HG03095 (cell line): ENCODE data around the gene GLDC.

Experiments used
- ATAC-seq: cut with Tn5 transposase; IDR thresholded peaks from one replicate; pipeline ENCODE4 v1.9.1; 2021; ENCODE audit warnings: moderate library complexity; ENCODE audit not compliant: unreplicated experiment

The GLDC gene

DNA sequence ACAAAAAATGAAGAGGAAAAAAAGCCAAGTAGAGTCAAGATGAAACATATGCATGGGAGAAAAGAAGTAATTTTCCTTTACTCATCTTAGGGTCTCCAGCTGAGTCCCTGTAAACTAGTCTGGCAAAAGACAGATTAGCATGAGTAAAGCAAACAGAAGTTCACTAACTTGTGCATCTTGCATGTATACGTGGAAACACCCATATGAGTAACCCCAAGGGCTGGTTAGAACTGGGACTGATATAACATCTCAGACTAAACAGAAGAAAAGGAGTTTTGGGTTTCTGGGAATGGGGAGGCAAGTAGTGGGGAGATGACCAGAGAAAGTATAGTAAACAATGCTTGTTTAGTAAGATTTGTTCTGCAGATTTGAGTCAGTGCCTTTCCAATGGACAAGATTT is 20.1 kb upstream of the GLDC start:
- no peak for ATAC-seq

DNA sequence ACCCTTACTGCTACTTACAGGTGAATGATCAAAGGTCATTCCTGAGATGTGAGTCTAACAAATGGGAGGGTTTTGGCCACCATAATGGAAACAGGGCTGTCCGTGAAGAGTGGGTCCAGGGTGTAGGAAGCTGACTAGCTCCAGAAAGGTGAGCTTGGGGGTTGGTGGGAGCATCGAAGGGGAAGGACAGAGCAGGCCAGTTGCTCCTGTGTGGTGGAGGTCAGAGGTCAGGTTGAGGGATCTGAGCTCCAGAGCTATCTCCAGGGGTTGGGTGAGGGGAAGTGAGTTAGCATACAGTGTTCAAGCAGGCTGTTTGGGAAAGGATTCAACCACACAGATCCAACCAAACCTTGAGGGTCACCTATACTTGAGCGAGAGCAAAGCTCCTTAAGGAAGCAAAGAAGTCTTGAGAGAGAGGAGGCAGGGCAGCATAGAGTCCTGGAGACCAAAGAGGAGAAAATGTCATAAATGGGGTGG is 18.7 kb upstream of the GLDC start:
- no peak for ATAC-seq

DNA sequence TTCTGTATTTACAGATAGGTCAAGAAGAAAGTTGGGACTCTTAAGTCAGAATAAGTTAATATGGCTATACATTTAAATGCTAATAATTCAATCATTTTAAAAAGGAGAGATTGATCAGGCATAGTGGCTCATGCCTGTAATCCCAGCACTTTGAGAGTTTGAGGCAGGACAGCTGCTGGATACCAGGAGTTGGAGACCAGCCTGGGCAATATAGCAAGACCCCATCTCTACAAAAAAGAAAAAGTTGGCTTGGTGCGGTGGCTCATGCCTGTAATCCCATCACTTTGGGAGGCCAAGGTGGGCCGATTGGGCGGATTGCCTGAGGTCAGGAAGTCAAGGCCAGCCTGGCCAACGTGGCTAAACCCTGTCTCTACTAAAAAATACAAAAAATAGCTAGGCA is 15.0 kb upstream of the GLDC start:
- ATAC-seq: no peak

DNA sequence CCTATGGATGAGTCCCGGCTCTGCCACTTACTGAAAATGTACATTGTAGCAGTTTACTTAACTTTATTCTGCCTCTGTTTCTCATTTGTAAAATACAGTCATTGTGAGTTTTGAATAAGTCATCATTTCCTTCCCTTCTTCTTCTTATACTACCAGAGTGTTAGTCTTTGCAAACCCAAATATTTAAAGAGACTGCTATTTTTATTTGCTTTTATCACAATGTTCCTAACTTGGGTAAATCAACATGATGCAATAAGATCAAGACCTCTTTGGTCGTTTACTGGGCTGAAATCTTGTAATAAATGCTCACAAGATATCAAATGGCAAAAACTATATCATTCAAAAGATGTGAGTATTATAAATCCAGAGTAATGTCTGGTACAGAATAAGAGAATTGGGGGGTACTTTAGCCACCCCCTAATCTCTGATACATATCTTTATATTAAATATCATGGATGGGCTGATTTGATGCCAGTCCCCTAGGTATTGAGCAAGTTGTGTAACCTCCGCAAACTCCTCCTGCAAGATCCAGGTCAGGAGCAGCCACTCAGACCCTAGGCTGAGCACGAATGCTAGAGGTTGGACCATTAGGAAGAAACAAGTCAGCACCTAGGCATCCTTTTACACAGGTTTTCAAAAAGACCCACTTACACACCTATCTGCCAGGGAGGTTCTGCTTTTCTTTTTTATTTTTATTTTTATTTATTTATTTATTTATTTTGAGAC is 13.3 kb upstream of the GLDC start:
- no peak for ATAC-seq

DNA sequence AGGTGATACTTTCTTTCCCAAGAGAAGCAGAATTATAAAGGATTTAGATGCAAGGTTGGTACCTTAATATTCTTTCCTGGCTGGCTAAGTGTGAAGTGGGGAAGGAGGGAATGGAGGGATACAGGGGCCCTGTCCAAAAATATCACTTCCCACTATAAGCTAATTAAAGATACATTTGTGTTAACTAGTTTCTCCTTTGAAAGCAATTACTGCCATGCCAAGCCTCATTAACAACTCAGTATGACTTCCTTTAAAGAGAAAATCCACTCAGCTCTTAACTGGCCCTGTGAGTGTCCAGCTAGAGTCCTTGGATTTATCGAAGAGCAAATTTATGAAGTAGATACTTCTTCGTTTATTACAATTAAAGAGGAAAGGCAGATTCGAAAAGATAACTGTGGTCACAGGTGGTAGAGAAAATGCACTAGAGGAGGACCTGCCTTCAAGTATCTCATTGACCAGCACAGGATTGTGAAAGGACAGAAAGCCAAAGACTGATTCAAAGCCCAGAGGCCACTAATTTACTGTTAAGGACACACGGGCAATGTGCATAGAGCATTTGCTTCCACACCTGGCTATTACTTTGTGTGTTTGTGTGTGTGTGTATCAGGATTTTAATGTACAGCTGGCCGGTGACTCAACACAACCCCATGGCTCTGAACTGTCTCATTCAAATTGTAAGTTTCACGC is 11.2 kb upstream of the GLDC start:
- no peak for ATAC-seq

DNA sequence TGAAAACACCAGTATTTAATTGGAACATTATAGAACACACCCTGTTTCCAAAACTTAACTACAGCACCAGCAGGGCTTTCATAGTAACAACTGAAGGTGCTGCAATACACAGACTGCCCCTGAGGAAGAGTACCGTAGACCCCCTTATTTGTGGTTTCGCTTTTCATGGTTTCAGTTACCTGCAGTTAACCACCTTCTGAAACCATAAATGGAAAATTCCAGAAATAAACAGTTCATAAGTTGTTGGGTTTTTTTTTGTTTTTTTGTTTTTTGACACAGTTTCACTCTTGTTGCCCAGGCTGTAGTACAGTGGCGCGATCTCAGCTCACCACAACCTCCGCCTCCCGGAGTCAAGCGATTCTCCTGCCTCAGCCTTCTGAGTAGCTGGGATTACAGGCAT is 9.5 kb upstream of the GLDC start:
- ATAC-seq: peak; percentile 91

DNA sequence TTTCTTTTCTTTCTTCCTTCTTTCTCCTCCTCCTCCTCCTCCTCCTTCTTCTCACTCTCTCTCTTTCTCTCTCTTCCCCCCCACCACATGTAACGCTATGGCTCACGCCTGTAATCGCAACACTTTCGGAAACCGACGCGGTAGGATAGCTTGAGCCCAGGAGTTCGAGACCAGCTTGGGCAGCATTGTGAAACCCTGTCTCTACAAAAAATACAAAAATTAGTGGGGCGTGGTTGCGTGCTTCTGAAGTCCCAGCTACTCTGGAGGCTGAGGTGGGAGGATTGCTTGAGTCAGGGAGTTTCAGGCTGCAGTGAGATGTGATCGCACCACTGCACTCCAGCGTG is 736 bp upstream of the GLDC start:
- no peak for ATAC-seq

DNA sequence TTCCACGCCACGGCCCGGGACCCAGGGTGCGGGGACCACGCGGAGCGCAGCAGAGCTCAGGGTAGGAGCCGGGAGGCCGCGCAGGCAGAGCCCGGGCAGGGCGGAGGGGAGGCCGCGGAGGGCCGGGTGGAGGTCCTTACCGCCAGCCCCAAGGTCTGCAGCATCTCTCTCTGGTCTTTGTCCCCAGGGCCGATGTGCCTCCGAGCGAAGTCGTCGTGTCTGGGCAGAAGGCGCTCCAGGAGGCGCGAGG is 499 bp downstream of the GLDC start:
- ATAC-seq: peak; percentile 26

DNA sequence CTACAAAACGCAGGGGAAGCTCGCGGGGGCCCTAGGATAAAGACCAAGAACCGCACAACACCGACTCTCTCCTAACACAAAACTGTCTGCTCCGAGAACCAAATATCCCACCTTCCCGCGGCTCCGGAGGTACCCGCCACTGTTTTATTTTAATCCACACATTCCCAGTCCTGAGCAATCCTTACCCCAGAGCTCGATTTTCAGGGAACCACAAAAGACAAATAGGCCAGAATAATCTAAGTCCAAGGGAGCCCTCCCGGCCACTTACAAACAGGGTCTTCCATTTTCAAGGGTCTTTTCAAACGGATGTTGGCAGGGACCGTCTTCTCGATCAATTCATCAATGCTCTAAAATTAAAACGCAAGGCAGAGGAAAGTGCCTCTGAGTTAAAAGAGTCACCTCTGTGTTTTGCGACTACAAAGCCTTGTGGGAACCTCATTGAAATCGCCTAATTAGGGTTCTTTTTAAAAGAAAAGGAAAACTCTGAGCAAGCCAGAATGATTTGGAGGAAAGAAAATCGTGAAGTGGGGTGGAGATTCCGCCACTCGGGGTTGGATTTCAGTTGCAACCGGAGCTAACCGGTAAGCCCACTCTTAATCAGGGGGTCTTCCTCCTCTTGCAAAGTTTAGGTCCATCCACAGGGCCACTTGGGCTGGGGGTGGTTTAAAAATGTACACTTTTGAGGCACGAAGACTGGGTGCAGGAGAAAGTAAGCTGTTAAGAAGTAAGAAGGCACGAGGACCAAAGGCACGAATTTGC is 1.0 kb downstream of the GLDC start:
- ATAC-seq: no peak

DNA sequence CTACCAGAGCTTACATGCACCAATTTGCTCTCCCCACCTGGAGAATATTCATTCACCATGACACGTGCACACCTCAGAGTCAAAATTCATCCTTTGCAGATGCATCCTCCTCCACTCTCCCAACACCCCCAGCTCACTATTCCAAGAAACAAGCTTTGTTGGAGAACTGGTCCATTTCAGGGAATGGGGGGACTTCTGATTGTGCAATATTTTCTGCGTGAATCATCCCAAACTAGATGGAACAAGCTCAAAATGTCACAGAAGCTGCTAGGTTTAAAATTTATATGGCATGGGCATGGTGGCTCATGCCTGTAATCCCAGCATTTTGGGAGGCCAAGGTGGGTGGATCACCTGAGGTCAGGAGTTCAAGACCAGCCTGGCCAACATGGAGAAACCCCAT is 3.6 kb downstream of the GLDC start:
- no peak for ATAC-seq

DNA sequence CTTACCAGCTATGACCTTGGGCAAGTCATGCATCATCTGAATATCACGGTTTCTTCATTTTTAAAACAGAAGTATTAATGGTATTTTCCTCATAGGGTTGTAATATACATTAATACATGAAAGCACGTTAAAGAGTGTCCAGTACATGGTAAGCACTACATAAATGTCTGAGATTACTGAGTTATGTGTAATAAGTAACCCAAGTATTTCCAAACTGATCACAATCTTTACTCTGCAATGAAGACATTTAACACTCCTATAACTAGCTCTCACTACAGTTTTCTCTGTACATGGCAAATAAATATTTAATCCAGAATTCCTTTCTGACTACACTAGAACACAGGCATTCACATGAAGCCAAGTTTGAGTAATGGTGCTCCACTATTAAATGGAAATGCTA is 4.0 kb downstream of the GLDC start:
- no peak for ATAC-seq

DNA sequence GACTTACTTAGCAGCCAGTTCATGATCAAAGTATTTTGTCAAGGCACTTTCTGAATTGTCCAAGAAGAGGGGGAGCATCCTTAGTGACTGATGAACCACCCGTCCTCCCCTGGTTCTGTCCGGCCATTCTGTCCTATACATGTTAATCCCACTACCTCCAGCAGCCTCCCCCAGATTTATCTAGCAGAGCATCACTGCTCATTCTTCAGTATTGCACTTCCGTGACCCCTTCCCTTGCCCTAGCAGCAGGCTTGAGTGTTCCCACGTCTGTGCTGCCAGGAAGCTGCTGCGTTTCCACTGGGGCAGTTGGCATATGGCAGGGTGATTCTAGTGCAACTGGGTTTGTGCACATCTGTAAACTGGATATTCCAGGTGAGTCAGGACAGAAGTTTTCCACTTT is 4.5 kb downstream of the GLDC start:
- ATAC-seq: no peak

DNA sequence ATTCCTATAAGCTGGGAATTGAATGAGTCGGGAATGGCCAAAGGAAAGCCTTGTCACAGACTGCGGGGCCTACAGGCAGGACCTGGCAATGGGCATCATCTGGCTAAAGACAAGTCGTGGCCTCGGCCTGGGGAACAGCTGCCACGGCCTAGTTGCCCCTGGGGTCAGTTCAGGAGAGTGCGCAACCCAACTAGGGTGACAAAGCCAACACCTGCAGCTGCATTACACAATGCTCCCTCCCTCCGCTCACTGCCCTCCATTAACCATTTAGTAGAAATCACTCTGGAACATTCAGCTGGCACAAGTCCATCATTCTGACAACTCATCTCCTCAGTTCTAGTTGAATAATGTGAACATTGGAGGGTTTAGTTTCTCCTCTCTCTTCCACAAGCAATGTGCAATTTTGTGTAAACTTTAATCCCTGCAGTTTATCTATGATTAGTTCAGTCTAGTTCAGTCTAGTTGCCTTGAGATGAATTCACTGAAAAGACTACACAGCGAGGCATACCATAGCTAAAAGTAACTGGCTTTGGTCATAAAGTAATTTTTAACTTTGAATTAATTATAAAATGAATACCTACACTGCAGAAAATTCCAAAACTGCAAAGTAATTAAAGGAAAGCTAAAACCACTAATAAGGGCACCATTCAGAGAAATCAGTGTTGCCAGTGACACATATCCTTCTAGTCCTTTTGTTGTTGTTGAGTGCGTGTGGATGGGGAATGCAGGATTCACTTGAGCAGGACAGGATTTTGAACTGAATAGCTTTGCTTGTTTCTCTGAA is 5.1 kb downstream of the GLDC start:
- no peak for ATAC-seq

DNA sequence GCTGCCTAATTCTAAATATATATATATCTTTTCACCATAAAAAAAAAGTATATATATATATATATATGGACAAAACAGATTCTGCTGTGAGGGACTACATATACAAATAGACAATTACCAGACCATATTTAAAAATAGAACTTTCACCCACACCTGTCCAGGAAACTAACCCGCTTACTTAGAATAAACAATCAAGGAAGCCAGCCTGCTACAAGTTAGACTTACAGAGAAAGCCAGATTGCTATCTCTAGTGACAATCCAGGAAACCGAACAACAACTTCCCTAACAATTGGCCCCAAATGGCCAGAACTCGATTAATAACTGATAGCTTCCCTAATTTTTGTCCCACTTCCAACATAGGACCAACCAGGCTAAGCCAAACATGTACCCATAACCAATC is 5.9 kb downstream of the GLDC start:
- ATAC-seq: no peak

DNA sequence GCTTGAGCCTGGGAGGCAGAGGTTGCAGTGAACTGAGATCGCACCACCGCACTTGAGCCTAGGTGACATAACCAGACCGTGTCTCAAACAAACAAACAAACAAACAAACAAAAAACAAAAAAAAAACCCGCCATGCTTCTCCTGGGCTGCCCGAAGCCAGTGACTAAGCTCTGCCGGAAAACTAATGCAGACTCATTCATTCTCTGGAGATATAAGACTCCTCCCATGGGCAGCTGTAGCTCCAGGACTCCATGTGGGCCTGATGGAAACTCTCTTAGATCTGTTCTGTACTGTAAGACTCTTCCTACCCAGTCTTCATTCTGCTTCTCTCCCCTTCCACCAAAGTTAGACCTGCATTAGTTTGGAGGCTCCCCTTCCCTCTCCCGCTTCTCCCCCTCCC is 11.1 kb downstream of the GLDC start:
- ATAC-seq: no peak

DNA sequence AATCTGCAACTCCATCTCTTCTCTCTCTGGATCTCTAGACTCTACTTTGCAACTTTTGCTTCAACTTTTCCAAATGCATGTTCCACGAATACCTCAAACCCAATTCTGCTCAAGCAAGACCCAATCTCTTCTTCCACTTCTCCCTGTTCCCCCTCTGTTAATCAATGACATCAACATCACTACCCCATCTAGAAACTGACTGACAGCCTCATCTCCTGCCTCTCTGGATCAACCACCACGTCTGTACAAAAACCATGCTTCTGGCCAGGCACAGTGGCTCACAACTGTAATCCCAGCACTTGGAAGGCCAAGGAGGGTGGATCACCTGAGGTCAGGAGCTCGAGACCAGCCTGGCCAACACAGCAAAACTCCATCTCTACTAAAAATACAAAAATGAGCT is 12.2 kb downstream of the GLDC start:
- no peak for ATAC-seq

DNA sequence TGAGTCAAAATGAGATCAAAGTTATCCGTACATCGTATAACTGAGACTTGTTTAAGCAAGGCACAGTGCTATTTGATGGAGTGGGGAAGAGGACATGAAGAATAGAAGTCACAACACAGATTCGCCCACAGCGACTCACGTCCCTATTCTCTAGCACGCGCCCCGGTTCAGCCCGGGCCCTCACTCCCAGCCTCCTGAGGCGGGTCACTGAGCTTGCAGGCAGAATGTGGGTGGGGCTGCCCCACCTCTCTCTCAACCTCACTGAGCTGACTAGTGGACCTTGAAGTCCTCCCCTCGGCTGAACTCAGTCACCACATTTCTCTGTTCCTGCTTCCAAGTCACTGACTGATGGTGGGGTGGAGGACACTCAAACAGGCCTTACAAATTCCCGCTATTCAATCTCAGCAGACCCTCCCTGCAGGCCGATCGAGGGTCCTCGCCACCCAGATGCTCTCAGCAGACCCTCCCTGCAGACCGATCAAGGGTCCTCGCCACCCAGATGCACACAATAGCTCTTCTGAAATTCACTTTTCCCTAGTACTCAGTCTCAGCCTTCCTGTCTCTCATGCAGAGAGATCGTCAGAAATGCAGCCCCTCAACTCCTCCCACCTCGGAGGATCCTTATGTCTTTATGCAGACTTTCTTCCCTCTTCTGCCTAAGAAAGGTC is 12.9 kb downstream of the GLDC start:
- ATAC-seq: peak; percentile 94

DNA sequence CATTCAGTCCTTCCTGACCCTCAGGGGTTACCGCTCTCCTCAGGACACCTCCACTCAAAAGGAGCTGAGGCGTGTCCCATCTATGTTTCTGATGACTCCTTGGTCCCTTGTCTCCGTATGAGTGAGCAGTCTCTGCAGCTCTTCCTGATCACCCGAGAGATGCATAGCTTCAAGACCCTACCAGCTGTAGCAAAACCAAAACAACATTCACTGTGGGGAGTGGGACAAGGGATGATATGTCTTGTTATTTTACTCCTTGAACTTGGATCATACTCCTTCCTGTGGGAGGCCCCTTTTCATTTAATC is 14.4 kb downstream of the GLDC start:
- ATAC-seq: peak; percentile 17

DNA sequence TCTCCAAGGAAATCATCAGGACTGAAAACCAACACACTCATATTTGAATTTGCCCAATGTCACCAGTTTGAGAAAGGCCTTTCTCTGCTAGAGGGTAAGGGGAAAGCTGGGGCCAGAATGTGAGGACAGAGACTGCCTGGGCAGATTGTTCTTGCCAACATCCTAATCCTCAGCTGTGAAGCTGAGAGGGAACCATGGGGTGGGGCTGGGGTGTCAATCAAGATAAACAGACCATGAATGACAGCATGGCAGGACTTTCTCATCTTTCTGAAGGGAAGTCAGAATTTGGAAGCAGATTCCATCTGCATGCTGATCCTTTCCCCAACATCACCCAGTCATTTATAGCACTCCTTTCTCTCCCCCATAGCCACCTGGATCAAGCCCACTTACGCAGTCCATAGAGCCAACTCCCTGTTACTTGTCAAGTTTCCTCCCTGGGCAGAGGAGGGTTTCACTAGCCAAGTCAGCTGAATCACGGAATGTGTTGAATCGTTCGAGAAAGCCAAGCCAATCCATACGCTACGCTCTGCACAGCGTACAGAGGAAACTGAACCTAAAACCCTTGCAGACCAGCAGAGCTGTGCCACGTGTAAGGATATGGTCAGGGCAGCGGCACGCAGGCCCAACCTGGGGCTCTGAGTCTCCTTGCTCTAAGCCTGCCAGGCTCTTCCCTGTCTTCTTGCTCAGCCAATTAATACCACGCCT is 14.9 kb downstream of the GLDC start:
- ATAC-seq: peak; percentile 67

DNA sequence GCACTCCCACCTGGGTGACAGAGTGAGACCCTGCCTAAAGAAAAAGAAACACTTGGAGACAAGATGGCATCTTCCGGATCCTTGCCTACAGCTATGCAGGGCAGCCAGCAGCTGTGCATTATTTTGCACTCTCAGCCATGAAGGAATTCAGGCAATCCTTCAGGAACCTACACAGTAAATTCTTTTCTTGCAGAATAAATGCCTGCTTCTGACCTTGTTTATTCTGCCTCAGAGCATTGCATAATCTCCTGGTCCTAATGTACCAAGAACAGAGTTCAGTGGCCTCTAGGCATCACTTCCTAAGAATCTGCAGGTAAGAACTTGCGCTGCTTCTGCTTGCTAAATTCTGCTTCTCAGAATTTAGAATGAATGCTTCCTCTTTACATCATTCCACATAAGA is 16.8 kb downstream of the GLDC start:
- no peak for ATAC-seq

DNA sequence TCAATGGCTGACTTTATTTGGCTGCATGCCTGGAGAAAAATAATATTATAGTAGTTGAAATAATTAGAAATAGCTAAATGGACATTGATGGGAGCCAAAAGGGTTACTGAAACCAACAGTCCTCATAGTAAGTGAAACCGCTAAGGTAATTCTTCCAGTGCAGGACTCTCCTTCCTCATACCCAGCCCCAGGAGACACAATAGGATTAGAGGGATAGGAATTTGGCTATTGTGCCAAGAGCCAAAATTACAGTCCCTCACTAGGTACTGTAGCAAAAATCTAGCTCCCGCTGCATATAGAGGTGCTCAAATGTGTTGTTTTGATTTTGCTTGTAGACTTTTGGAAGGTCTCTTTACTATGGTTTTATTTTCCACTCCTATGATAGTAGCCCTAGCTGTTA is 20.2 kb downstream of the GLDC start:
- no peak for ATAC-seq
